Stimulated activated CD8-positive, alpha-beta memory T cell treated with anti-CD3 and anti-CD28 coated beads, Interleukin-2, amount 100 ng/mL, for 1 hour (primary cell): ENCODE measurements around the gene FGF11.

Experiments
- DNase-seq, 2 donors: peaks; one replicate each; pipeline ENCODE4 v3.0.0-alpha.2; 2020; ENCODE audit warnings: low read depth in 2 of 2

Gene FGF11

GRCh38 chr17:7431231-7431630 lies 8.1 kb upstream of the FGF11 start:
- no peak for DNase-seq

GRCh38 chr17:7432296-7432695 lies 7.0 kb upstream of the FGF11 start:
- no peak for DNase-seq

- peak in 1 of 2 donors; percentile 26 for DNase-seq
Observed at GRCh38 chr17:7435676-7436555, 3.4 kb upstream of the FGF11 start.

- peak; percentile 58 to 68 for DNase-seq
Observed at GRCh38 chr17:7436556-7437368, 2.5 kb upstream of the FGF11 start.

GRCh38 chr17:7437369-7437863 lies 1.9 kb upstream of the FGF11 start:
- no peak for DNase-seq

- DNase-seq = peak in 1 of 2 donors; percentile 24
Observed at GRCh38 chr17:7437950-7438614, 1.2 kb upstream of the FGF11 start.

GRCh38 chr17:7438656-7439460 lies 454 bp upstream of the FGF11 start:
- no peak for DNase-seq

GRCh38 chr17:7440113-7440833 lies 961 bp downstream of the FGF11 start:
- no peak for DNase-seq

GRCh38 chr17:7440834-7441195 lies 1.5 kb downstream of the FGF11 start:
- DNase-seq = no peak

- no peak for DNase-seq
Observed at GRCh38 chr17:7441266-7441665, 2.0 kb downstream of the FGF11 start.

GRCh38 chr17:7442142-7442541 lies 2.8 kb downstream of the FGF11 start:
- no peak for DNase-seq

- no peak for DNase-seq
Observed at GRCh38 chr17:7443499-7444485, 4.5 kb downstream of the FGF11 start.

- DNase-seq = no peak
Observed at GRCh38 chr17:7444682-7445618, 5.6 kb downstream of the FGF11 start, which contains the start of gene CHRNB1. TSS of gene CHRNB1 (plus strand) at chr17:7445061. CDS start at chr17:7445128, 67 bp downstream.

- DNase-seq = no peak
Observed at GRCh38 chr17:7445619-7445968, 6.3 kb downstream of the FGF11 start.

- no peak for DNase-seq
Observed at GRCh38 chr17:7448461-7448860, 9.1 kb downstream of the FGF11 start.

- no peak for DNase-seq
Observed at GRCh38 chr17:7459961-7460545, 20.7 kb downstream of the FGF11 start.

- no peak for DNase-seq
Observed at GRCh38 chr17:7460850-7461660, 21.7 kb downstream of the FGF11 start.
